Pancreas (tissue), 10 donors: ENCODE results near the gene SULT2B1. TPM values are rescaled to one million over a fixed set of nuclear protein-coding genes. Genes with fewer than 3 reads are reported as not detected.
A peak's percentile ranks its signal among the peaks of the same experiment; 100 is the strongest.

ENCODE experiments used
- ATAC-seq, 4 donors: fragments of 200-7000 bp; cut with Tn5 transposase; one replicate each; pipeline versions ENCODE4 v1.8.0 to v1.9.1; 2020; ENCODE audit warnings: mild to moderate bottlenecking in 4 of 4, moderate library complexity in 4 of 4
- DNase-seq, 6 donors: peaks; one replicate each; pipeline ENCODE4 v3.0.0-alpha.2; 2020
- FAIRE-seq: peaks from 2 replicates; lab custom pipeline; 2012; peaks lifted over from hg19 to GRCh38; lab: Jason Lieb, UNC
- H3K27ac ChIP-seq, 4 donors: fragments of 200-600 bp; sonication (generic); 1 replicate in 3 of 4; 2 replicates in 1 of 4; pipeline versions ENCODE4 v1.5.0 to v1.8.0; 2020
- H3K27me3 ChIP-seq, 4 donors: fragments of 200-600 bp; one replicate each; pipeline ENCODE4 v1.8.0; 2021
- H3K36me3 ChIP-seq, 3 donors: fragments of 200-600 bp; sonication (generic) in 1 of 3; one replicate each; pipeline versions ENCODE4 v1.5.0 to v1.8.0; 2020 to 2021
- H3K4me1 ChIP-seq, 3 donors: fragments of 200-600 bp; one replicate each; pipeline ENCODE4 v1.8.0; 2021
- H3K4me3 ChIP-seq, 4 donors: fragments of 200-600 bp; sonication (generic) in 2 of 4; one replicate each; pipeline versions ENCODE4 v1.5.0 to v1.8.0; 2020 to 2021
- H3K9me3 ChIP-seq, 4 donors: fragments of 200-600 bp; one replicate each; pipeline ENCODE4 v1.8.0; 2021
- WGBS, 2 donors: extraction: QIAGEN DNeasy Blood & Tissue Kit; methylation state at CpG; one replicate each; pipeline ENCODE4 v1.1.7; 2013; 5-methylcytosine and 5-hydroxymethylcytosine counted together
- intact Hi-C, 3 donors: fragments of 100-400 bp; cut with DNase I; formaldehyde crosslinking; loops; one replicate each; pipeline versions ENCODE4 v1.11.1 to v1.14.2; 2022
- polyA plus RNA-seq, 2 donors: library from polyadenylated mRNA; stranded (reverse); fragments of 200-250 nt; gene quantifications; one replicate each; pipeline ENCODE4 v1.2.3, GENCODE V29; 2013
- total RNA-seq, 6 donors: library from RNA; stranded (reverse); fragmentation: NEBNext Ultra II Directional in 4 of 6; extraction: Animal tissue kit (Norgen Biotek cat#: 25700) in 4 of 6; gene quantifications; one replicate each; pipeline versions ENCODE4 v1.2.1 to v1.2.4, GENCODE V29; 2021 to 2023
- TF ChIP-seq, protein P1 (sequence below), 4 donors: fragments of 200-600 bp; sonication (generic) in 3 of 4; IDR thresholded peaks; one replicate each; pipeline versions ENCODE4 v1.5.0 to v1.8.0; 2021; ENCODE audit warnings: antibody characterized with exemption in 4 of 4
- donor health status: healthy with polysubstance abuse.
- donor health status: DM: no; HTN: no; CAD: no; lungs with moderate emphysema.
- donor health status: DM: no; HTN: no; CAD: no.
- donor health status: control.
- donor health status: control.
- donor health status: Bipolar disorder and iron deficiency.
- donor health status: DM: yes; HTN: yes; CAD: no.
- donor health status: DM: no; HTN: no; CAD: no.
- donor health status: DM: no; HTN: no; CAD: no.
- donor health status: DM: yes; HTN: yes; CAD: no.

SULT2B1 gene
- total and polyA plus RNA-seq, 8 donors: 0.32 to 1.7 (median 0.62) TPM; not detected in 1

DNA sequence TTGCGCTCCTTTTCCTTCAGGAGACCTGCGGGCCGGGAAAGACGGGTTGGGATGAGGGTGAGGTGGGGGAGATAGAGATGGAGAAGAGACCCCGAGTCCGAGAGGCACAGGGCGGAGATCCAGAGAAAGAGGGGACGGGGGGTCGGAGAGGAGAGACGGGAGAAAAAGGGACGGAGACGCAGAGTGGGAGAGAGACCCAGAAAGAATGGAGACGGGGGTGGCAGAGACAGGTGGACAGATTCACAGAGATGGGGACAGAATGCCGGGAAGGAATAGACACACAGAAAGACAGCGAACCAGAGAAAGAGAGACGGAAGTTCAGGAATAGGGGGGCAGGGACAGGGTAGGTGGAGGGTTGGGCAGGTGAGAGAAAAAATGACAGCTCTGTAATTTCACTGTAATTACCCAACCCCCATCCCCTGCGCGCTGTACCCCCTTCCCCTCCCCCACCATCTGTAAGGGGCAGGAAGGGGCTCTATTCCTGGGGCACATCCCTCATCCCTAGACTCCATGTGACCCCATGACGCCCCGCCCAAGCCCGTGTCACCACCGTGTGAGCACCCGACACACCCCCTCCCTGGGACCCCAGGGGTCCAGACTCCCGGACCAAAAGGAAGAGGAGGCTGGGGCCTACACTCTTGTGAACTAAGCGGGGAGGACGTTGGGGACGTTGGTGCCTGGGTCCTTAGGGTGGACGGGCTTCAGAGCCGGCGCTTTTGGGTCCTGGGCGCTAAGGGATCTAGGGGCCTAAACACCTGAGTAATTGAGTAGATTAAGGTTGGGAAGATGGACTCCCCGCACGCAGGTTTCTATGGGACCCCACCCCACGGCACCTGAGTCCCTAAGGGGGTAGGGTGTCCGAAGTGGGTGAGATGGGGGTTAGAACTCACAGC, 84.2 kb downstream of the SULT2B1 start:
- Histone ChIP-seq H3K4me1 (peaks cover 18 to 24% (median 21%) of the 10 kb centered on the region in 3 donors), H3K27me3 (no peaks in the 10 kb centered on the region), H3K9me3 (no peaks in the 10 kb centered on the region), H3K4me3 (peak overlapping the region; percentile 33 to 84 (median 68)), H3K27ac (peak overlapping the region; percentile 90 to 97 (median 92)), H3K36me3 (peaks cover 0 to 1% (median 0%) of the 10 kb centered on the region in 3 donors)
- no peak for FAIRE-seq
- intact Hi-C loops: no loop called here
- peak; percentile 63 to 86 (median 70) for DNase-seq
- TF ChIP-seq, protein P1, sequence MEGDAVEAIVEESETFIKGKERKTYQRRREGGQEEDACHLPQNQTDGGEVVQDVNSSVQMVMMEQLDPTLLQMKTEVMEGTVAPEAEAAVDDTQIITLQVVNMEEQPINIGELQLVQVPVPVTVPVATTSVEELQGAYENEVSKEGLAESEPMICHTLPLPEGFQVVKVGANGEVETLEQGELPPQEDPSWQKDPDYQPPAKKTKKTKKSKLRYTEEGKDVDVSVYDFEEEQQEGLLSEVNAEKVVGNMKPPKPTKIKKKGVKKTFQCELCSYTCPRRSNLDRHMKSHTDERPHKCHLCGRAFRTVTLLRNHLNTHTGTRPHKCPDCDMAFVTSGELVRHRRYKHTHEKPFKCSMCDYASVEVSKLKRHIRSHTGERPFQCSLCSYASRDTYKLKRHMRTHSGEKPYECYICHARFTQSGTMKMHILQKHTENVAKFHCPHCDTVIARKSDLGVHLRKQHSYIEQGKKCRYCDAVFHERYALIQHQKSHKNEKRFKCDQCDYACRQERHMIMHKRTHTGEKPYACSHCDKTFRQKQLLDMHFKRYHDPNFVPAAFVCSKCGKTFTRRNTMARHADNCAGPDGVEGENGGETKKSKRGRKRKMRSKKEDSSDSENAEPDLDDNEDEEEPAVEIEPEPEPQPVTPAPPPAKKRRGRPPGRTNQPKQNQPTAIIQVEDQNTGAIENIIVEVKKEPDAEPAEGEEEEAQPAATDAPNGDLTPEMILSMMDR (IDR thresholded peaks at IDR 0.05): no peak
- 0 to 1% methylated on average over 33 to 35 of the region's 35 CpGs for WGBS, 2 donors
- ATAC-seq: no peak

DNA sequence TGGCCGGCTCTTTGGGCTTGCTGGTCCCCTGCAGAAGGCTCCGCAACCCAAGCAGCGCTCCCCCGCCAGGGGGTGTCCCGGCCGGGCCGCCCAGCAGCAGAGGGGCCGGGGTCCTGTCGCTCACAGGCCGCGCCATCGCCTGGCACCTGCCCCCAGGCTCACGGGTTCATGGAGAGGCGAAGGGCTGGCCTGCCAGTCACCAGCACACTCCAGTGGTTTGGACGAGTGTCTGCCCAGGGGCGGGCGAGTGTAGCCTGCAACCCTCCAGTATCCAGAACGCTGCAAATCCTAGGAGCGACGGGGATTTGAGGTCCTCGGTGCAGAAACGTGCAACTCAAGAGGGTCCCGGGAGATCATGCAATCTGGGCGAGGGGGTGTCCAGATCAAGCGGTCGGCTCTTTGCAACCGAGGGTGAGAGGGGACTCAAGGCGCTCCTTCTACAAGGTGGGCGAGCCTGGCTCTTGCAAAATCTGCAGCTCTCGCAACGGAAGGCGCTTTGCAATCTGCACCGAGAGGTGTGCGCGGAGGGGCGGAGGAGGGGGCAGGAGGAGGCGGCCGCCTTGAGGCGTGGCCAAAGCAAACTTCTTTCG, 85.0 kb downstream of the SULT2B1 start, which contains the start of gene DBP:
Gene DBP (minus strand): TSS at position 521 of the 590 bp plus-strand sequence. CDS start 385 bp downstream, at position 136.
- peak within 1 kb of the TSS; percentile 90 to 97 (median 92) for H3K27ac ChIP-seq
- FAIRE-seq: no peak
- TF ChIP-seq, protein P1 (IDR thresholded peaks at IDR 0.05): no peak
- intact Hi-C loops: no loop called here
- no peaks in the 10 kb centered on the region for H3K36me3 ChIP-seq
- ATAC-seq: peak in 3 of 4 donors; percentile 2 to 6 (median 5)
- peak within 1 kb of the TSS; percentile 33 to 84 (median 68) for H3K4me3 ChIP-seq
- peaks cover 18 to 24% (median 21%) of the 10 kb centered on the region in 3 donors for H3K4me1 ChIP-seq
- DNase-seq: peak in 5 of 6 donors; percentile 70 to 88 (median 76)
- 0 to 1% methylated on average over 40 of the region's 40 CpGs for WGBS, 2 donors
- no peaks in the 10 kb centered on the region for H3K9me3 ChIP-seq
- H3K27me3 ChIP-seq: no peaks in the 10 kb centered on the region

GRCh38 chr19:48637449-48637947, 85.5 kb downstream of the SULT2B1 start:
- Histone ChIP-seq H3K27me3 (no peaks in the 10 kb centered on the region), H3K27ac (peak overlapping the region; percentile 90 to 97 (median 92)), H3K4me3 (peak overlapping the region; percentile 33 to 84 (median 68)), H3K4me1 (peaks cover 18 to 24% (median 21%) of the 10 kb centered on the region in 3 donors), H3K9me3 (no peaks in the 10 kb centered on the region), H3K36me3 (no peaks in the 10 kb centered on the region)
- TF ChIP-seq, protein P1 (IDR thresholded peaks at IDR 0.05): no peak
- intact Hi-C loops: no loop called here
- 0 to 1% methylated on average over 36 to 38 of the region's 38 CpGs for WGBS, 2 donors
- peak; percentile 67 to 76 (median 74) for ATAC-seq
- peak; percentile 95 to 100 (median 99) for DNase-seq
- peak; percentile 80 for FAIRE-seq

DNA sequence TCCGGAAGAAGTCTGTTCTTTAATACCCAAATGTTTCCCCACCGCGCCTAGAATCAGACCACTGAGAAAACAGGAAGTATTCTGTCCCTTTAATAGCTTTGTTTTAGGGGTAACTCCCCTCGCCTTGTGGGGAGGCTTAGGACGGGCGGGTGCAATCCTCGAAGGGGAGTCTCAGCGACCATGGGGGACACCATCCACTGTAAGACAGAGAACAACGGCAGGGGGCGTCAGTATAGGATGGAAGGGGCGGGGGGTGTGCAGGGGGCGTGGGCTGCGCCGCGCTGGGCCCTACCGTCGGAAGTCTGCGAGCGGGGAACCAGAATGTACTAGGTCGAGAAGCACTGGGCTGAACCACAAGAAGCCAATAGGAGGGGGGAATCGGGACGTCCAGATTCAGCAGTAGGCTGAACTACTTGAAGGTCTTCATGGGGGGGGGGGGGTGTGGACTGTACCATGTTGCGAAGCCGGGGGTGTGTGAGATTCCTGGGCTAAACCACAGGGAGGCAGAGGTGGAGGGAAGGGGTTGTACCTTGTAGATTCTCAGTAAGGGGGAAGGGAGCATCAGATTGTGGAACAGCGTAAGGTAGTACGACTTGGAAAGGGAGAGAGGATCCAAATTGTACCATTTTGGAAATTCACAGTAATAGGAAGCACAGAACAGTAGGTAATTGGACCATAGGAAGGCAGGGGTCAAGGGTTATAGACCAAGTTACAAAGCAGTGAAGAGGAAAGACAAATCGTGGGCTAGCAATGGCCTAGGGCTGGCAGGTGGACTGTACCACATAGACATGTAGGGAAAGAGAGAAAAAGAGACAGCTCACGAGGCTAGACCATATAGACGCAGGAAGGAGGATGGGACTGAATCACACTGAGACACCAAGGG, 86.2 kb downstream of the SULT2B1 start:
- Histone ChIP-seq H3K4me1 (peaks cover 17 to 23% (median 18%) of the 10 kb centered on the region in 3 donors), H3K36me3 (no peaks in the 10 kb centered on the region), H3K9me3 (no peaks in the 10 kb centered on the region), H3K4me3 (peak overlapping the region in 3 of 4 donors; percentile 30 to 84 (median 75)), H3K27me3 (no peaks in the 10 kb centered on the region), H3K27ac (peak overlapping the region; percentile 90 to 97 (median 92))
- intact Hi-C loops: no loop called here
- ATAC-seq (peak; percentile 52 to 62 (median 58)), FAIRE-seq (no peak), DNase-seq (peak; percentile 83 to 95 (median 90))
- TF ChIP-seq, protein P1 (IDR thresholded peaks at IDR 0.05): no peak
- 7 to 8% methylated on average over 27 to 29 of the region's 29 CpGs for WGBS, 2 donors
